Spinal cord (tissue), 10 donors: ENCODE results near the gene PRAME. TPM values are rescaled to one million over a fixed set of nuclear protein-coding genes. Genes with fewer than 3 reads are reported as not detected.
"Not testable (repeated sequence)": the region's sequence is repeated elsewhere in the genome, so short reads cannot be mapped to it uniquely, and the experiment has no call there.

Experiments used
- DNase-seq, 6 donors: peaks; one replicate each; pipeline versions ENCODE4 v3.0.0 to v3.0.0-alpha.2; 2013 to 2015; ENCODE audit warnings: low spot score in 6 of 6, low read depth in 4 of 6
- H3K27ac ChIP-seq: one replicate; pipeline ENCODE4 v1.5.1; 2013; ENCODE audit warnings: low read depth, low read length, control low read depth
- H3K27me3 ChIP-seq: one replicate; pipeline ENCODE4 v1.6.1; 2013; ENCODE audit warnings: low read length; ENCODE audit not compliant: control insufficient read depth, insufficient read depth
- H3K36me3 ChIP-seq: one replicate; pipeline ENCODE4 v1.6.1; 2013; ENCODE audit warnings: low read length; ENCODE audit not compliant: control insufficient read depth, insufficient read depth
- H3K4me1 ChIP-seq: one replicate; pipeline ENCODE4 v1.6.1; 2013; ENCODE audit warnings: low read length; ENCODE audit not compliant: control insufficient read depth, insufficient read depth
- H3K4me3 ChIP-seq: one replicate; pipeline ENCODE4 v1.5.1; 2013; ENCODE audit warnings: low read depth, low read length, control low read depth
- H3K9me3 ChIP-seq: one replicate; pipeline ENCODE4 v1.6.1; 2013; ENCODE audit warnings: low read length; ENCODE audit not compliant: control insufficient read depth, insufficient read depth
- WGBS: methylation state at CpG from one replicate; pipeline ENCODE4 v1.1.5; 2013; ENCODE audit warnings: missing lambda C conversion rate; ENCODE audit not compliant: insufficient coverage; 5-methylcytosine and 5-hydroxymethylcytosine counted together
- polyA plus RNA-seq, 2 donors: library from polyadenylated mRNA; unstranded; fragments of 120-200 nt; gene quantifications; one replicate each; pipeline ENCODE4 v1.2.1, GENCODE V29; 2013; ENCODE audit not compliant: insufficient read length in 2 of 2
- total RNA-seq, 2 donors: library from RNA; depleted of rRNA in 1 of 2; stranded (reverse); fragments of 120-200 nt in 1 of 2; fragments of >200 nt in 1 of 2; gene quantifications; one replicate each; pipeline versions ENCODE4 v1.2.3 to v1.2.4, GENCODE V29; 2013 to 2014
- donor health status: healthy.

Gene PRAME
- total and polyA plus RNA-seq, 4 donors = 0.17 to 0.30 TPM; not detected in 2

GRCh38 chr22:22593964-22594656, 35.0 kb upstream of the PRAME start:
- Histone ChIP-seq H3K4me1 (no peaks in the 10 kb centered on the region), H3K9me3 (no peaks in the 10 kb centered on the region), H3K36me3 (no peaks in the 10 kb centered on the region), H3K27ac (no peak overlapping the region), H3K4me3 (no peak overlapping the region), H3K27me3 (no peaks in the 10 kb centered on the region)
- DNase-seq = peak in 3 of 6 donors; percentile 14 to 69 (median 43)
- 80% methylated on average over 2 of the region's 10 CpGs for WGBS

GRCh38 chr22:22593250-22593649, 34.2 kb upstream of the PRAME start:
- Histone ChIP-seq H3K4me3 (no peak overlapping the region), H3K4me1 (no peaks in the 10 kb centered on the region), H3K27ac (no peak overlapping the region), H3K36me3 (no peaks in the 10 kb centered on the region), H3K27me3 (no peaks in the 10 kb centered on the region), H3K9me3 (no peaks in the 10 kb centered on the region)
- 88% methylated on average over 1 of the region's 2 CpGs for WGBS
- no peak for DNase-seq

- Histone ChIP-seq H3K4me1 (no peaks in the 10 kb centered on the region), H3K4me3 (no peak overlapping the region), H3K27me3 (no peaks in the 10 kb centered on the region), H3K36me3 (no peaks in the 10 kb centered on the region), H3K27ac (no peak overlapping the region), H3K9me3 (no peaks in the 10 kb centered on the region)
- 78% methylated on average over 4 of the region's 8 CpGs for WGBS
- no peak for DNase-seq
Observed at GRCh38 chr22:22591348-22592299, 32.6 kb upstream of the PRAME start.

GRCh38 chr22:22590136-22590891, 31.2 kb upstream of the PRAME start:
- Histone ChIP-seq H3K27ac (no peak overlapping the region), H3K36me3 (no peaks in the 10 kb centered on the region), H3K9me3 (no peaks in the 10 kb centered on the region), H3K4me1 (no peaks in the 10 kb centered on the region), H3K27me3 (no peaks in the 10 kb centered on the region), H3K4me3 (no peak overlapping the region)
- no peak for DNase-seq
- WGBS = 96% methylated on average over 3 of the region's 8 CpGs

- WGBS = 83% methylated on average over 10 of the region's 12 CpGs
- Histone ChIP-seq H3K9me3 (no peaks in the 10 kb centered on the region), H3K27me3 (no peaks in the 10 kb centered on the region), H3K36me3 (no peaks in the 10 kb centered on the region), H3K27ac (no peak overlapping the region), H3K4me1 (no peaks in the 10 kb centered on the region), H3K4me3 (no peak overlapping the region)
- DNase-seq = no peak
Observed at GRCh38 chr22:22588485-22589164, 29.6 kb upstream of the PRAME start.

GRCh38 chr22:22587577-22588188, 28.6 kb upstream of the PRAME start:
- Histone ChIP-seq H3K4me1 (no peaks in the 10 kb centered on the region), H3K36me3 (no peaks in the 10 kb centered on the region), H3K9me3 (no peaks in the 10 kb centered on the region), H3K27me3 (no peaks in the 10 kb centered on the region), H3K4me3 (no peak overlapping the region), H3K27ac (no peak overlapping the region)
- 100% methylated on average over 1 of the region's 3 CpGs for WGBS
- DNase-seq = no peak

GRCh38 chr22:22584722-22585121, 25.7 kb upstream of the PRAME start:
- Histone ChIP-seq H3K27ac (no peak overlapping the region), H3K36me3 (no peaks in the 10 kb centered on the region), H3K27me3 (no peaks in the 10 kb centered on the region), H3K9me3 (no peaks in the 10 kb centered on the region), H3K4me1 (no peaks in the 10 kb centered on the region), H3K4me3 (no peak overlapping the region)
- no CpG with 5 or more reads among the region's 3 CpGs for WGBS
- no peak for DNase-seq

GRCh38 chr22:22583030-22583429, 24.0 kb upstream of the PRAME start:
- Histone ChIP-seq H3K27ac (no peak overlapping the region), H3K9me3 (no peaks in the 10 kb centered on the region), H3K27me3 (no peaks in the 10 kb centered on the region), H3K36me3 (no peaks in the 10 kb centered on the region), H3K4me1 (no peaks in the 10 kb centered on the region), H3K4me3 (no peak overlapping the region)
- no CpG with 5 or more reads among the region's 1 CpG for WGBS
- DNase-seq = no peak

- H3K27me3 ChIP-seq, H3K4me3 ChIP-seq, H3K27ac ChIP-seq, H3K4me1 ChIP-seq, H3K9me3 ChIP-seq, DNase-seq, H3K36me3 ChIP-seq: not testable (repeated sequence)
- WGBS = 93% methylated on average over 10 of the region's 13 CpGs
Observed at GRCh38 chr22:22581524-22581923, 22.5 kb upstream of the PRAME start.
